Measurements from ENCODE around the gene SUMO3.

Gene SUMO3

DNA sequence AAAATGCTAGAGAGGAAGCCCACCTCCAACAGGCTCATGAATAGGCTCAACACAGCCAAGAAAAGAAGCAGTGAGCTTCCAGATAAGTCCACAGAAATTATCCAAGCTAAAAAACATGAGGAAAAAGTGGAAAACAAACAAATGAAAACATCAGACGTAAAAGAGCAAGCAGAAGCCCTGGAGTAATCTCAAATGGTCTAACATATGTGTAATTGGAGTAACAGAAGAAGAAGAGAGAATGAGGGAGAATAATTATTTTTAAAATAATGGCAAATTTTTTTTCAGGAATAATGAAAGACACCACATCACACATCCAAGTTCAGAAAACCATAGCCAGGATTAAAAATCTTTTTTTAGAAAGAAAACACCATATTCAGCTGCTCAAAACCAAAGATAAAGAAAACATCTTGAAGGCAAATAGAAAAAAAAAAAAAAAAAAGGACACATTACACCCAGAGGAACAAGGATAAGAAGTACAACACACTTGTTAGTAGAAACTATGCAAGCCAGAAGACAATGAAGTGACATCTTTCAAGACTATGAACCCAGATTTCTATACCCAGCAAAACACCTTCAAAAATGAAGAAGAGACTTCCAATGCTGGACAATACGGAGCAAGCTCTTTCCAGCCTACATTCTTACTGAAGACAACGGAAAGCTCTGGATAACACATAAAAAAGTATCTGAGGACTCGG is 10.6 kb upstream of the SUMO3 start:
- no peak for DNase-seq

DNA sequence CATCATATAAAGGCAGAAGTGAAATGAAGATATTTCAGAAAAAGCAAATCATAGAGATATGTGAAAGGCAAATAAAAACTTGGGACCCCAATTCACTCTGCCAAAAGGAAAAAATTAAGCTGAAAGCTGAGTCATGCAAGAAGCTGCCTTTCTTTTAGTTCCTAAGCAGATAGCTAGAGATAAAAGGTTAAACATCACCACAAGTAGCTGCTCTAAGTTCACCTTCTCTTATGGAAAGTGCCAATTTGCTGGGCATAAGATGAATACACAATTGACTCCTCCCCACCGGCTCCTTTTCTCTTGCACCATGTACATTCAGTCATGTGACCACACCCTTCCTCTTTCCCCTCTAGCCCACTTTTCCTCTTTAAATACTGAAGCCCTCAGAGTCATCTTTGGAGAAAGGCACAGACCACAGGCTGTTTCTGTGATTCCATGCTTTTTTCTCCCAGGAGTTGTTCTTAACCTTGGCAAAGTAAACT is 5.4 kb upstream of the SUMO3 start:
- no peak for DNase-seq

DNA sequence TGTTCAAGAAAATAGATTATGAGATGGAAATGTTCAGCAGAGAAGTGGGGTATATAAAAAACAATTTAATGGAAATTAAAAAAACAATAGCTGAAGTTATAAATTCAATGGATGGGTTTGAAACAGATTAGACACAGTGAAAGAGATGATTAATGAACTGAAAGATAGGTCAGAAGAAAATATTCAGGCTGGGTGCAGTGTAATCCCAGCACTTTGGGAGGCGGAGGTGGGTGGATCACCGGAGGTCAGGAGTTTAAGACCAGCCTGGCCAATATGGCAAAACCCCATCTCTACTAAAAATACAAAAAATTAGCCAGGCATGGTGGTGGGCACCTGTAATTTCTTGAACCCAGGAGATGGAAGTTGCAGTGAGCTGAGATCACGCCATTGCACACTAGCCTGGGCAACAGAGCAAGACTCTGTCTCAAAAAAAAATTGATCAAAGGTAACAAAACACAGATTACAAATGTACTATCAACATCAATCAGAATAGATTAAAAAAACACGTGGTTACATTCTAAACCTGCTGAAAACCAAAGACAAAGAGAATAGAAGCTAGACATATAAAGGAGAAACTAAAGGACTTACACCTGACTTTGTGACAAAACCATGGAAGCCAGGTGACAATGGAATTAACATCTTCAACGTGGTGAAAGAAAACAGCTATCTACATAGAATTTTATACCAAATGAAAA is 4.8 kb upstream of the SUMO3 start:
- no peak for DNase-seq

DNA sequence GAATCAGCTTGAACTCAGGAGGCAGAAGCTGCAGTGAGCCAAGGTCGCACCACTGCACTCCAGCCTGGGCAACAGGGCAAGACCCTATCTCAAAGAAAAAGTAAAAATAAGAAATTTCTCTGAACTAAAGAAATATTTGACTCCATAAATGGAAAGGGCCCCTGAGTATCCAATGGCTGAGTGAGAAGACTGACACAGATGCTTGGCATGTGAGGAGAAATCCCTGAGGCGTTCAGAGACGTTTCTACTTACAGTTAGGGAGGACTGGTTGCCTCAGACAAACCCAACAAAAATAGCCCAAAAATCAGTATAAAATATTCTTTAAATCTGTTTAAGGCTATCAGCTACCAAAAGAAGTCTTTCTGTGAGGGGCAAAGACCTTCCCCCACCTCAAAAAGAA is 3.0 kb upstream of the SUMO3 start:
- no peak for DNase-seq

DNA sequence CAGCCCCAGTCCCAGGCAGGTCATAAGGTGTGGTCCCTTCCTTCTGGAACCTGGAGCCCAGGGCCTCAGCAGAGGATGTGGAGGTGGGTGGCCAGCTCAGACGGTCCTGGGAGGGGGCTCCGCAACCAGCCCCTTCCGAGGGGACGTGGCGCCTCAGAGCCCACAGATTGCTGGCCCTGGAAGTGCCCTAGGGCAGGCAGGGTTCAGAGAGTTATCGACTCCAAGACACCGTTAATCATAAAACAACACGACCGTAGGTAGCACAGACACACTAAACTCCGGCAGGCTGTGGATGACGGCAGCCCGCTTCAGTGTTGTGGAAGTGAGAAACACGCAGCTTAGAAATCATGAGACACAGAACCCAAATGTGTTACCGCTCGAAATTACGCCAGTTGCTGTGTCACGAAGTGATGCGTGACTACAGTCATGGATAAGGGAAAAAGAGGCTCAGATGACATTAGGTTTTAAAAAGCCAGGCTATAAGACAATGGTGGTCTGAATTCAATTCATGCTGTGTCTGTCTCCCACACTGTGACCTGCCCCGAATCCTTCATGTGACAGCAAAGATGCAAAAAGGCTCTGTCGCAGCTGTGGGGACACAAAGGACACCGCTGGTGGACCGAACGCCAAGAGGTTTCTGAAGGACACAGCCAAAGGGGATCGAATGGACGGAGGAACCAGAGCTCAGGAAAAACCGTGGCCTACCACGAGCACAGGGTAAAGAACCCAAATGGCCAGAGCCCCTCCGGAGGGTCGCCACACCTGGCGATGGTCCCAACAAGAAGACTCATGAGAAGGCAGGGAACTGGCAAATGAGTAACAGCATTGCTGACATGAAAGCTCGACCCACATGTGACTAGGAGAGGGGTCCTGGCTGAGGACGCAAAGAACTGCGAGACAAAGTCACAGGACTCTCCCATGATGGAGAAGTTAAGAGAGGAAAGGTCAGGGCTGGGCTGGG is 1.7 kb upstream of the SUMO3 start:
- DNase-seq, result no peak

DNA sequence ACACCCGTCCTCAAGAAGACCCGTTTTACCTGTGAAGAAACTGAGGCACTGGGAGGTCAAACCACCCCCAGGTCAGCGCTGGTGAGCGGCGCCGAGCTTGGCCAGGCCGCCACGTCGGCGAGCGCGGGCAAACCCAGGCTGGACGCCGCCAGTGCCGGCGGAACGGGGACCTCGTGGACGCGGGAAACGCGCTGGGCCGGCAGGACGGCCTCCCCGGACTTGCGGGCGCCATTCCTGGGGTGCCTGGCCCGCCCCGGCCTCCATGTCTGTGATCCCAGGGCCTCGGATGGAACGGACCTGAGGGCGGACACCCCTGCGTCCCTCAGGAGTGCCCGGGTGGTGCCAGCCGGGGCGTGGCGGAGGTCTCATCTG is 764 bp upstream of the SUMO3 start:
- DNase-seq, result no peak

DNA sequence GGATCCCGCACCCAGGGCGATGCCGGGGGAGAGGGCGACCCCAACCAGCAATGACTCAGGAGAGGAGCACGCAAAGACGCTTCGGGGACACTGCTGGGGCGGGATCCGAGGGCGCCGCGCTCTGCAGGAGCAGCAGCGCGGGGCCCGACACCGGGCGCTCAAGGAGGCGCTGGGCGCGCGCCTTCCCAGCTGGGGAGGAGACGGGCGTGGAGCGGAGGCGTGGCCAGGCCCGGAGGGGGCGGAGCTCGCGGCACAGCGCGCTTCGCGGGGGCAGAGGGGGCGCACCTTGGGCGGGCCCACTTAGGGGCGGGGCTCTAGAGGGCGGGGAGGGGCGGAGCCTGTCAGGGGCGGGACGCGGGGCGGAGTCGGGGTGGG is 369 bp downstream of the SUMO3 start:
- DNase-seq, result peak; percentile 72

DNA sequence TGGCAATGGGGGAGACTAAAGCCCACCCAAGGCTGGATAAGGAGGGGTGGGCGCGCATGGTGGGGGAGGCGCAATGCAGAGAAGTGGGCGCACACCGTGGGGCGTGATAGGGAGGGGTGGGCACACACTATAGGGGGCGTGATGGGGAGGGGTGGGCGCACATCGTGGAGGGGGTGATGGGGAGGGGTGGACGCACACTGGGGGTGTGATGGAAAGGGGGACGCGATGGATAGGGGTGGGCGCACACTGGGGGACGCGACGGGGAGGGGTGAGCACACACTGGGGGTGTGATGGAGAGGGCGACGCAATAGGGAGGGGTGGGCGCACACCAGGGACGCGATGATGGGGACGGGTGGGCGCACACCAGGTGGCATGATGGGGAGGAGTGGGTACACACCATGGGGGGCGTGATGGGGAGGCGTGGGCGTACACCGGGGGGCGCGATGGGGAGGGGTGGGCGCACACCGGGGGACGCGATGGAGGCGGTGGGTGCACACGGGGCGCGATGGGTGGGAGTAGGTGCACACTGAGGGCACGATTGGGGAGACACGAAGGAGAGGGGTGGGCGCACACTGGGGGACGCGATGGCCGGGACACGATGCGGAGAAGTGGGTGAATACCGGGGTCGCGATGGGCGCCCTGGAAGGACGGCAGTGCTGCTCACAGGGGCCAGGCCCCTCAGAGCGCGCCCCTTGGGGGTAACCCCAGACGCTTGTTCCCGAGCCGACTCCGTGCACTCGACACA is 929 bp downstream of the SUMO3 start:
- DNase-seq, result no peak

DNA sequence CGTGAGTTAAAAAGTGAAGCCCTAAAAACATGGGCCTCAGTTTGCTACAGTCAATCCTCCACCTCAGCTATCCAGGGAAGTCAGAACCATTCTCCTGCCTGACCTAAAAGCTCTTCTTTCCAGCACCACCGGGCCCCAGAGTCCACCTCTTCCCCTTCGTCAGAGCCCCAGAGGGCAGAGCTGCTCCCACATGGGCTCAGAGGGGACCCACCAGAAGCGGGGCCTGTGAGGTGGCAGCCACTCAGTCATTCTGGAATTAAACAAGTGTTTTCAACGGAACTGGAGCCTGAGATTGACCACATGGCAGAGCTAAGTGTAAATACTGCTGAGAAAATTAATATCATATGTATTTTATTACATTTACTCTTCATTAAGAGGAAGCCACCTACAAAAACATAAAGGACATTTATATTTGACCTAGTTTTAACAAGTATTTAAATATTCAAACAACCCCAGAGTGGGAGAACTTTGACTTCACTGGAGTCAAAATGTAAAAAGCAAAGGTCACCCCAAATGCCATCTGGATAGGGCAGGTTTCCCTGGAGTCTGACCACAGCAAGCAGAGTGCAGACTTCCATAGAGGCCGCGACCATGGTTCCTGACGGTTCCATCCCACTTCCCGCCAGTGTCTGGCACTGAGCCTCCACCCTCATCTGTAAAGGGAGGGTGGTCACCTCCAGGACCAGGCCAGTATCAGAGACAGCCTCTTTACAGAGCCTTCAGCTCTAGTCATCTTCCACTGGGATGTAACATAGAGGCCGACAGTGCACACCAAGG is 1.8 kb downstream of the SUMO3 start:
- DNase-seq, result no peak

DNA sequence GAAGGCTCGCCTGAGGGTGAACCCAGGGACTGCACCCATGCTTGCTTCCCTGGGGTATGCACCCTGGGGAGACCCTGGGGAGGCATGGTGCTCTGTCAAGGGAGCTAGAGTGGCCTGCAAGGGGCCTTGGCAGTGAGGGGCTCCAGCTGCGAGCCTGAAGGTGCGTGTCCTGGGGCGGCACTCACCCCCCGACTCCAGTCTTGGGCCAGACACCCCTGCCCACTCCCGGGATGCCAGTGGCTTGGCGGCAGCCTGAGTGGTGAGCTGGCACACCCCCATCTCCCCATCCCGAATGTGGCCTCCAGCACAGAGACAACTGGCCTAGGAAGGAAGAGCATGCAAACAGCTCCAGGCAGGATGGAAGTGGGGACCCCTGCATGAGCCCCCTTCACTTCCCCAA is 2.6 kb downstream of the SUMO3 start:
- DNase-seq, result no peak

DNA sequence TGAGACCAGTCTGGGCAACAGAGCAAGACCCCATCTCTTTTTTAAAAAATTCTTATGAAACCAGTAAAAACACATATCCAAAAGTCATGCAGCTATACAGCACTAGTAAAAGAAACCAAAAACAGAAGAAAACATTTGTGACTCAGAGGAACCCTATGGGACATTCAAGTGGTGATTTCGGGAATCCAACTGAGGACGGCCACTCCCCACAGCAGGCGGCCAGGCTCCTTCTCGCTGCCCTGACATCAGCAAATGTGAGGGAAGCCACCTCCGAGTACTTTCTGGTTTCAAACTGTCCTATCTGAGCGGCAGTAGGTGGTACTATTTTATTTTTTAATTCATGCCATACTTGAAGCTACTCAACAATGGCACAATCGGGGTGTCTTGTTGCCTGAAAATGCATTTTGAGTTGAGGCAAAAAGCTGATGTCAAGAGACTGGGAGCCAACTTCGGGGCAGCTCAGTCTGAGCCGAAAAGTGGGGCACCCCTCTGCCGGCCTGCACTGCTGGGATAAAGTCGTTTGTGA is 3.3 kb downstream of the SUMO3 start:
- DNase-seq, result no peak

DNA sequence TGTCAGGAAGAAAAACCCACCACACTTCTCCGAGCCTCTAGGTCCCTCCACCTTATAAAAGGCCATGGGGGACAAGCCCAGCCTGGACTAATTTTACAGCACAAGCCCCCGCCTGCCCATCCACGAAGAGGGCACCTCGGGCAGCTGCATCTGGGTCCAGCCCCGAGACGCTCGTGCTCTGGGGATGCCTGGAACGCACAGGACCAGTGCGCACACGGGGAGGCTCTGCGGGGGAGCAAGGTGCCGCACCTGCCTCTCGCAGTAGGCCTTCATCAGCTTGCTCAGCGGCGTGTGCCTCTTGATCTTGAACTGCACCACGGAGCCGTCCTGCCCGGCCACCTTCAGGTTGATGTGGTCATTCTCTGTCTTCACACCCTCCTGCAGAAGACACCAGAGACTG is 4.1 kb downstream of the SUMO3 start:
- DNase-seq, result no peak

DNA sequence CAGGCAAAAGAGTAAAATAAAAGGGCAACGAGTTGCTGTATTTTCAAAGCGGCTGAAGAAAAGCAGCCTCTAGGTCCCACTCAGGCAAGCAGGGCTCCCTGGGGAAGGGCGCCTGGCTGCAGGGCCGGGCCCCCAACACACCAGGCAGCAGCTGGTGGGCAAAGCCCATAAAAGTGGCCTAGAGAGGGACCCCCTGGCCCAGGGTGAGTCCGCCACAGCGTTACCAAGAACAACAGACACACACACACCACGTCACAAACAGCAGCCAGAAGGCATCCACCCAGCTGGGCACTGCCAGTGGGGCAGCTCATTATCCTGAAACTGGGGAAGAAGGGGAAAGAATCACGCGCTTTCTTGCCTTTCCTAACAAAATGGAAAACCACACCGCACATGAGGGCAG is 4.7 kb downstream of the SUMO3 start:
- no peak for DNase-seq

DNA sequence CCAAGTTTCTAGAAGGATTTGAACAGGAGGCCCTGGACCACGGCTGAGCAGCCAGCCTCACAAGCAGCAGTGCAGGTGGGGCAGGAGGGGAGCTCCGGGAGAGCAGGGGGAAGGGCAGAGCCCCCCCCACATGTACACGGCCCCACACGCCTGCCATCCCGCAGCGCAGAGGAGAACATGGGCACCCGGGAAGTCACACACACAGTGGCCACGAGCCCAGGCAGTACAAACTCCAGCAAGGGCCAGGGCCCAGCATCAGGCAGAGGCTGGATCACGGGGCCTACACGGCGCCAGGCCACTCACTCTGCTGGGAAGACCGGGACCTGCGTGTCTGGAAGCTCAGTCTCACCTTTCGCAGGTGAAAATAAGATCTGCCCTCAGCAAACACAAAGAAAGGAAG is 5.2 kb downstream of the SUMO3 start:
- no peak for DNase-seq

DNA sequence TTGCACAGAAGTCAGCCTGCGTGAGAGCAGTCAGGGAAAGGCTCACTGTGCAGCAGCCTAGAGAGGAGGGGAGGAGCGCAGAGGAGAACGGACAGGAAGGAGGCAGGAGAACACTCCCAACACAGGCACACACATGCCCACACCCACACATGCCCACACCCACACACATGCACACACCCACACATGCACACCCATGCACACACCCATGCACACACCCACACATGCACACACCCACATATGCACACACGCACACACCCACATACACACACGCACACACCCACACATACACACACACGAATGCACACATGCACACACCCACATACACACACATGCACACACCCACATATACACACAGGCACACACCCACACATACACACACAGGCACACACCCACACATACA is 7.1 kb downstream of the SUMO3 start:
- no peak for DNase-seq

DNA sequence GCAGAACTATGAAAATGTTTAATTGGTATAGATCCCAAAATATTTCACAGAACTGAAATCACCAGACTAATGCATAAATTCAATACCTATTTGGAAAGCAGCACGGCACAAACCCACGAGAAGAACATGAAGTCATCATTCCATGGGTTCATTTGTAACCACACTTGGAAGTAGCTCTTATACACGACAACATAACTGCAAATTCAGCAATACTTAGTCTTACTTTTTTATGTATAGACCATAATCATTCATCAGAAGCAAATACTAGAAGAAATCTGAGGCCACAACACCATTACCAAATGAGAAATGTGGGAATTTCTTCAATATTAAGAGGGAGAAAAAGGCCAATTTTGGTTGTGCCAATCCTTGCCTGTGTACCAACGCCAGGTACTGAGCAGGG is 12.0 kb downstream of the SUMO3 start:
- no peak for DNase-seq

DNA sequence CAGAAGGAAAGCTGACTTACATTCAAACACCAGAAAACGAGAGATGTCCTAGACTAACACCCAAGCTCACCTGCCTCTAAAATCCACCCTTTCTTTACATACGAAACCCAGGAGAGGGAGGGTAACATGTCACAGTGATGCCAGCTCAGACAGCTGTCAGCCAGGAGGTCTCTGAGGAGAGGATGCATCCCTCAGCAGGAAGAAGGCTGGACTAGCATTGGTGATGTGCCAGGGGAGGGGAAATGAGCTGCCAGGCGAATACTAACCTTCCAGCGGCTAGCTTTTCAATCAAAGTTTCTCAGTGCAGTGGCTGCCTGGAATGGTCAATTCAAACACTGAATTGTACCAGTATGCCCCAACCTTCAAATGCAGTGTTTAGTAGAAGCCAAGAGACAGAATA is 12.6 kb downstream of the SUMO3 start:
- no peak for DNase-seq

DNA sequence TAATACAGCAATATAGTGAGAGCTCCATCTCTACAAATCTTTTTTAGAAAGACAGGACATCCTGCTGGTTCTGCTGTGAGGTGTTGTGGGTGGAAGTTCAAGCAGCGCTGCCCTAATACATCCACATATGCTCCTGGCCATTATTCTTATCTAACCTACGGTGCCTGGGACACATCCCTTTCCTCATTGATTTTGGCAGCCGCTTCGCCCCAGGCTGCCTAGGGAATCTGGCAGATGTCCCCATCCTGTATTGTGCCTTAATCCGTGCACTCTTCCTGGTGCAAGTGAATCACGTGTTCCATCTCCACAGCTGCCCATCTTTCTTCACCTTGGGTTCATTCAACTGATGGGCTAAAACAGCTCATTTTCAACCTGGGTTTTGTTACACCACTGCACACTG is 13.1 kb downstream of the SUMO3 start:
- no peak for DNase-seq

DNA sequence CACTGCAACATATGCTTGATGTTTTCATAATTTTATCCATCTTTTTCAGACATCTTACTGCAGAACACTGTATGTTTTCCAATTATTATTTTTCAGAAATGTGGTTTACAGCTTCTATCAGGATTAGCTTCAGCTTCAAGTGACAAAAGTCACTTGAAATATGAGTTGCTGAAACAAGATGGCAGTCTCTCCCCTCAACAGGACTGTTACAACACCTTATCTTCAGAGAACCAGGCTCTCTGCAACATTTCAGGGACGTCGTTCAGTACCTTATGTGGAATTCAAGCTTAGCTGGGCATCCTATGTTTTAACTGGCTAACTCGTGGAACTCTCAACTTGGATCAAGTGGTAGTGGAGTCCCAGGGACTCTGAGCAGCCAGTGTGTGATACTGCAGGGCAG is 14.2 kb downstream of the SUMO3 start:
- no peak for DNase-seq

DNA sequence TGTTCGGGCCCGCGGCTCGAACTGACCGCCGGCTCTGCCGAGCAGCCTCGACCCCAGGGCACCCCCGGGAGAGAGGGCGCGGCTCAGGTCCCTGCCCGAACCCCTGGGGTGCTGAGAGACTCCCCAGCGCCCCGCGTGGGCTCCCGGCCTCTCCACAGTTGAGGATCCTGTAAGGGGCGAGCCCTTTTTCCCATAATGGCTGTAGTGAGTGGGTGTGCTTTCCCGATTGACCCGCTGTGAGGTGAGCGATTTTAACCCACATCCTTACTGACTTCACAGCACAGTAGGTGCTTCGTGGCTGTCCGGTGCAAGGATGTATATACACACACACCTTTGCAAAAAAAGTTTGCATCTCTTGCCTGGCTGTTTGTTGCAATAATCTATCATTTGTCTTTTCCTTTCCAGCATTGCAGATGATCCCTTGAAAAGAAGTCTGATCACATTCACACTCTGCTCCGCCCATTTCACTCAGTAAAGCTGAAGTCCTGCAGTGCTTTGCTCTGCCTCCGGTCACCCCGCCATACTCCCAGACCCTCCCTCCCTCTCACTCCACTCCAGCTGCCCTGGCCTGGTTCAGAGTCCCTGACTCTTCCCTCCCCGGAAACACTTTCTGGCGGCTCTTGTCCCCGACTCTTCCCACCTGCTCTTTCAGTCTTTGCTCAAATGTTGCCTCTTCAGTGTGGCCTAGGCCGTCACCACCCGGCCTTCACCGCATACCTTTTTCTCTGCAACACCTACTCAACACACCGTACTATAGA is 15.3 kb downstream of the SUMO3 start:
- peak; percentile 11 for DNase-seq
